Activated T-cell treated with anti-CD3 and anti-CD28 coated beads for 1 hour (primary cell): Measurements from ENCODE around the gene P2RX5.
"Not testable (repeated sequence)": the region's sequence is repeated elsewhere in the genome, so short reads cannot be mapped to it uniquely, and the experiment has no call there.

Source experiments
- DNase-seq: peaks from one replicate; pipeline ENCODE4 v3.0.0-alpha.2; 2020; ENCODE audit warnings: low read depth

Gene P2RX5

DNA sequence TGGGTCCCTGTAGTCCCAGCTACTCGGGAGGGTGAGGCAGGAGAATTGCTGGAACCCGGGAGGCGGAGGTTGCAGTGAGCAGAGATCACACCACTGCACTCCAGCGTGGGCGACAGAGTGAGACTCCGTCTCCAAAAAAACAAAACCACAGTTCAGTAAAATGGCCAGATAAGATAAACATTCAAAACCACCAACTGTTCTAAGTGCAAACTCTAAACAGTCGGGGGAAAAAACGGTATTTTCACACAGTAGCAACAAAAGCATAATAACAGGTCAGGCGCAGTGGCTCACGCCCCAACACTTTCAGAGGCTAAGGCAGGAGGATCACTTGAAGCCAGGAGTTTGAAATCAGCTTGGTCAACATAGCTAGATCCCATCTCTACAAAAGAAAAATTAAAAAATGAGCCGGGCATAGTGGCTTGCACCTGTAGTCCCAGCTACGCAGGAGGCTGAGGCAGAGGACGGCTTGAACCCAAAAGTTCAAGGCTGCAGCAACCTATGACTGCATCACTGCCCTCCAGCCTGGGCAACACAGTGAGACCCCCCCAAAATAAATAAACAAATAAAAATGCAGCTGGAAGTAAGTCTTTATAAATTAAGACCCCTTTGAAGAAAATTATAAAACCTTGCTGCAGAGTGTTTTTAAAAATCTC is 17.0 kb upstream of the P2RX5 start:
- no peak for DNase-seq

DNA sequence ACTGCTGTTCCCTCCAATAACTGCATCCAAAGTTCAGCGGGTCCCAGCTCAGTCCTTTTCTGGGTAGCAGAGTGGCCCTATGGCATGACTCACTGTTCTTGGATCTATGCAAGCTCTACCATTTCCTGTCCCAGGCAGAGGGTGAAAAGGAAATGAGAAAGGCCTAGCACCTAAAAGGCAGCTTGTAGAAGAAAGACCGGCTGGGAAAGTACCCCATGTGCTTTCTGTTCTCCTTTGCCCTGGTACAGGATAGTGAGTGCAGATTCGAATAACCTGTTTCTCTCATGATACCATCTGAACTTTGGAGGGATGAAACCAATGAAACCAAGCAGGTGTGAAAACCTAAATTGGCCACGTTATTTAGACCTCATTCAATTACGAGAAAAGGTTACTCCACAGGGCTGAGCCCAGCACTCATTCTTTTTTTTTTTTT is 15.0 kb upstream of the P2RX5 start:
- peak; percentile 32 for DNase-seq

DNA sequence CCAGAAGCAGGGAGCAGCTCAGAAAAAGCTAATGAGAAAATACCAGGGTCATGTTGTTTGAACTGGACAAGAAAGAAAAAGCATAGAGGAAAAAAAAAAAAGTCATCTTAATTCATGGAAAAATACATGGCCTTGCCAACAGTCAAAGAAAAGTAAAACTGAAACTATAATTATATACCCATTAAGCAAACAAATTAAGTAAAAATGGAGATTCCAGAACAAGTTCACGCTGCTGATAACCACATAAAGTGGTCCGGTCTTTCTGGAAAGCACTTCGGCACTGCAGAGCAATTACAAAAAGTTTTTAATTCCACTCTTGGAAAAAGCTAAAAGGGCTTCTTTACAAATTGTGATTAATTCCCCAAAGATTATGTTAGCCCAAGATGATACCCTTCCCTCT is 12.4 kb upstream of the P2RX5 start:
- DNase-seq: no peak

DNA sequence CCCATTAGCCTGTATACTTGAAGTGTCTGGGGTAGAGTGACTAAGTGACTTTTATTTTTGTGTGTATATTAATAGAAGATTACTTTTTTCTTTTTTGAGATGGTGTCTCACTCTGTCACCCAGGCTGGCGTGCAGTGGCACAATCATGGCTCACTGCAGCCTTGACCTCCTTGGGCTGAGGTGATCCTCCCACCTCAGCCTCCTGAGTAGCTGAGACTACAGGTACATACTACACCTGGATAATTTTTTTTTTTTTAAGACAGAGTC is 9.7 kb upstream of the P2RX5 start:
- not testable (repeated sequence) for DNase-seq

DNA sequence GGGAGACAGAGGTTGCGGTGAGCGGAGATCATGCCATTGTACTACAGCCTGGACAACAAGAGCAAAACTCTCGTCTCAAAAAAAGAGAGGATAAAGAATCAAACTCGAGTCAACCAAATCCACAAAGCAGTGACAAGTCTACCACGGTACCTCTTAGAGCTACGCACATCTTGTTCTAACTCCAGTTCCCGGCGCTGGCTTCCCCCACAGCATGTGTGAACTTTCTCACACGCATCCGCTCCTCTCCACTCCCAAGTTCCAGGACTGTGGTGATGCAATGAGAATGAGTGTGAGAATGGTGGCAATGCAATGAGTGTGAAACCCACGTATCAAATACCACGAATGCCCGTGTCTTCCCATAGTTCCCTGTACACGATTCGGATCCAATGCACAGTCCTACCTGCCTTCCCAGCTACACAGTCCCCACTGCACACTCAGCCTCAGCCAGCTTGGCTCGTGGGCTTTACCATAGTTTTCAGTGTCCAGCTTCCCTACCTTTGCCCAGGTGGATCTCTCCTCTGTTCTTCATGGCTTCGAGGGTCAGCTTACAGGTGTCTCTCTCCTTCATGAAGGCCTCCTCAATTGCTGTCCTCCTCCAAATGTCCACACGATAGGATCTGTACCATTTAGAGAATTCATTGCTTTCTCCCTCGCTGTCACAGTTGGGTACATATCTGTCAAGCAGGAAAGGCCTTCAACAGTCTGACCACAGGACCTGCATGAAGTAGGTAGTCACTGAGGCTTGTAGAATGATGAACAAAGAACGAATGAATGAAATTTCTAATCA is 9.2 kb upstream of the P2RX5 start:
- DNase-seq: no peak

DNA sequence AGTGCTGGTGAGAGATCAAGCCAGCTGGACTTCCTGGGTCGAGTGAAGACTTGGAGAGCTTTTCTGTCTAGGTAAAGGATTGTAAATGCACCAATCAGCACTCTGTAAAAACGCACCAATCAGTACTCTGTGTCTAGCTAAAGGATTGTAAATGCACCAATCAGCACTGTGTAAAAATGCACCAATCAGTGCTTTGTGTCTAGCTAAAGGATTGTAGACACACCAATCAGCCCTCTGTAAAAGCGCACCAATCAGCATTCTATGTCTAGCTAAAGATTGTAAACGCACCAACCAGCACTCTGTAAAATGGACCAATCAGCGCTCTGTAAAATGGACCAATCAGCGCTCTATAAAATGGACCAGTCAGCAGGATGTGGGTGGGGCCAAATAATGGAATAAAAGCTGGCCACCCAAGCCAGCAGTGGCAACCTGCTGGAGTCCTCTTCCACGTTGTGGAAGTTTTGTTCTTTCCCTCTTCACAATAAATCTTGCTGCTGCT is 6.1 kb upstream of the P2RX5 start:
- not testable (repeated sequence) for DNase-seq

DNA sequence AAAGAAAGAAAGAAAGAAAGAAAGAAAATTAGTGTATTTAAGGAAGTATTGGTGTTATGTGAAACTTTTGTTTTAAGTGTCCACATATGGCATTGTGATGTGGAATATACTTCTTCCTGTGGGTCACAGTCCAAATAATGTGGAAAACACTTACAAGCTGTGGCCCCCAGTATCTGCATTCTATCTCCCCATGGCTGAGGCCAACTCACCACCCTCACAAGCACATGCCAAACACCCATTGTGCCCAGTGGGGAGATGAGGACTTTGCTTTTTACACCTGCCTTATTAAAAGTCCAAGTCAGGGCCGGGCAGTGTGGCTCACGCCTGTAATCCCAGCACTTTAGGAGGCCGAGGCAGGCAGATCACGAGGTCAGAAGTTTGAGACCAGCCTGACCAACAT is 4.0 kb upstream of the P2RX5 start:
- no peak for DNase-seq

DNA sequence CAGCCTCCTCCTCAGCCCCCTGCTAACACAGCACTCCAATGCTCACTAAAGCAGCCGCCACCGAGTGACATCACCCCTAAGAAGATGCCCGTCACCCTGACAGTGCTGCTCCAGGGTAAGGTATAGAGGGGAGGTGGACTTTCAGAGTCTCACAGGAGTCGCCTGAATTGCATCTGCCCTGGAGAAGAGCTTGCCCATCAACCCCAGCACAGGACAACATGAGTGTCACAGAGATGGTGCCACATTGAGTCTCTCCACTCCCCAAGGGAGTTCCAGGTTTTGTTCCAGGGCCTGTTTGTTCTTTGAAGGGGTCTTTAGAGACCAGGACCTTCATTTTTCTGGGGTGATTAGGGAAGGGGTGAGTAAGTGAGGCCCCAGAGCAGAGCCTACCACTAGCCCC is 2.2 kb upstream of the P2RX5 start:
- DNase-seq: no peak

DNA sequence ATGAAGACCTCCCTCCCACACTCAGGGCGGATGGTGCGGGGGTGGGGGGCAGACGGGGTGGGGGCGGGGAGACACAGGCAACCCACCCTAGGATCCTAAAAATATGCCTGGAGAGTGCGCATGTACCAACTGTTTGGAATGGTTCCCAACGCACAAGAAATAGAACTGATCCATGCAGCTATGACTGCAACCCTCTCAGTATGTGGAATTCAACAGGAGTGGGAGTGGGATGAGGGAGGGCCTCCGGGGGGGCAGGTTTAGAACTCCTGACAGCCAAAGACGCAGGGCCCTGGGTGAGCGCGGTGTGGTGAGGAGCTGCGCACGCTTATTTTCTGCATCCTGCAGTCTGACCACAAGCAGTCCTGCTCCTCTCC is 1.1 kb upstream of the P2RX5 start:
- DNase-seq: no peak

DNA sequence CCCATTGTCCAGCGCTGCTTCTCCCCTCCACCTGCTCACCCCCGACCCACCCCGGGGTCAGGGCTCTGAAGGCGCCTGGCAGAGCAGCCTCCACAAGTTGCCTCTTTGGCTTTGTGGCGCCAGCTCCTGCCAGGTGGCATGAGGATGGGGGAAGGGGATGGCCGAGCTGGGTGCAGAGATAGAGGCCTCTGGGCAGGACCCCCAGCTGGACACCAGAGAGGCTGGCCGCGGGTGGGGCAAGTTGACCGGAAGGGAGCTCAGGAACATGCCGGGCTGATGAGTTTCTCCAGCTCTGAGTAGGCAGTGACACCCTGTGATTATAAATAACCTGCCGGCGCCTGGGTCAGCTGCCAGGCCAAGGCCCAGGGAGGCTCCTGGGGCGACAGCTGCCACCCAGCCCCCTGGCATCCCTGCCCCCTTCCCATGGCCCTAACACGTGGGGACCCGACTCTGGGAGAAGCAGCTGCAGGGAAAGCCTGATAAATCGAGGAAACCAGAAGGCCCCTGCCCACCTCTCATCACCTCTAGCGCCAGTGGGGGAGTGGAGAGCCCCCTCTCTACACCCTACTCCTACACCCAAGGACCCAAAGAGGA is 729 bp downstream of the P2RX5 start:
- no peak for DNase-seq

DNA sequence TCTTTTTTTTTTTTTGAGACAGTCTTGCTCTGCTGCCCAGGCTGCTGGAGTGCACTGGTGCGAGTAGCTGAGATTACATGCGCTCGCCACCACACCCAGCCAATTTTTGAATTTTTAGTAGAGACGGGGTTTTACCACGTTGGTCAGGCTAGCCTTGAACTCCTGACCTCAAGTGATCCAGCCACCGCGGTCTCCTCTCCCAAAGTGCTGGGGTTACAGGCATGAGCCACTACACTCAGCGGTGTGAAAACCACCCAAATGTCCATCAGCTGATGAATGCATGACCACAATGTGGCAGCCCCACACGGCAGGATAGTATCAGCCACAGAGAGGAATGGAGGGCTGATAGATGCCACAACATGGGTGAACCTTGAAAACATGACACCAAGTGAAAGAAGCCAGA is 2.1 kb downstream of the P2RX5 start:
- DNase-seq: no peak

DNA sequence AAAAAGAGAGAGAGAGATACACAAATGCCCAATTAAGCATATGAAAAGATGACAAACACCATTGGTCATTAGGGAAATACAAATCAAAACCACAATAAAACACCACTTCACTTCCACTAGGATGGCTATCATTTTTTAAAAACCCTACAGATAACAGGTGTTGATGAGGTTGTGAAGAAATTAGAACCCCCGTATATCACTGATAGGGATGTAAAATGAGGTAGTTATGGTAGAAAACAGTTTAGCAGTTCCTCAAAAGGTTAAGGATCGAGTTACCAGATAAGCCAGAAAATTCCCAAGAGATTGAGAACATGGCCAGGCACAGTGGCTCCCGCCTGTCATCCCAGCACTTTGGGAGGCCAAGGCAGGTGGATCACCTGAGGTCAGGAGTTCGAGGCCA is 2.8 kb downstream of the P2RX5 start:
- no peak for DNase-seq

DNA sequence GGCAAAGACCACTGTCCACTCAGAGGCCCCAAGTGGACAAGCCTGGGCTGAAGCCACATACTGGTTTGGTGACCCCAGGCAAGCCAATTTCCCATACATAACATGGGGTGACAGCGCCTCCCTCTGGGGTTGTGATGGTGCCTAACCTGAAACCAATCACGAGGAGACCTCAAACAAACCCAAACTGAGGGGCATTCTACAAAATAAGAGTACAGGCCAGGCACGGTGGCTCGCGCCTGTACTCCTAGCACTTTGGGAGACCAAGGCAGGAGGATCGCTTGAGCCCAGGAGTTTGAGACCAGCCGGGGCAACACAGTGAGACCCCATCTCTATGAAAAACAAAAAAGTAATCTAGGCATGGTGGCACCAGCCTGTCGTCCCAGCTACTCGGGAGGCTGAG is 3.6 kb downstream of the P2RX5 start:
- no peak for DNase-seq

DNA sequence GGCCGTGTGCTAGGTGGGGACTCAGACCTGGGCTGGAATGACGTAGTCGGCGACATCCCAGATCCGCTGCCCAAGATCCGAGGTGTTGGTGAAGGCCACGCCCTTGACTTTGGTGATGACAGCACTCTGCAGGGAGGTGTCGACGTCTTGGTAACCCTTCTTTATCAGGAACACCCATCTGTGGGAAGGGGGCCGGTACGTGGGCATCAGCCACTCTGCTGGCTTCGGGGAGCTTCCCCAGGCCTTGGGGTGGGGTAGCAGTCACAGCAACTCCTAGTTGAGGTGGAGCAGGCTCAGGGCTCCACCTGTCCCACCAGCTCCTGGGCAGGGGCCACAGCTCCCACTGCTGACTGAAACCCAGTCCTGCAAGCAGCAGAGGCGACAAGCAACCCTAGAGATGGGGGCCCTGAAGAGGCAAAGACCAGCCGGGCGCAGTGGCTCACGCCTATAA is 4.3 kb downstream of the P2RX5 start:
- DNase-seq: no peak

DNA sequence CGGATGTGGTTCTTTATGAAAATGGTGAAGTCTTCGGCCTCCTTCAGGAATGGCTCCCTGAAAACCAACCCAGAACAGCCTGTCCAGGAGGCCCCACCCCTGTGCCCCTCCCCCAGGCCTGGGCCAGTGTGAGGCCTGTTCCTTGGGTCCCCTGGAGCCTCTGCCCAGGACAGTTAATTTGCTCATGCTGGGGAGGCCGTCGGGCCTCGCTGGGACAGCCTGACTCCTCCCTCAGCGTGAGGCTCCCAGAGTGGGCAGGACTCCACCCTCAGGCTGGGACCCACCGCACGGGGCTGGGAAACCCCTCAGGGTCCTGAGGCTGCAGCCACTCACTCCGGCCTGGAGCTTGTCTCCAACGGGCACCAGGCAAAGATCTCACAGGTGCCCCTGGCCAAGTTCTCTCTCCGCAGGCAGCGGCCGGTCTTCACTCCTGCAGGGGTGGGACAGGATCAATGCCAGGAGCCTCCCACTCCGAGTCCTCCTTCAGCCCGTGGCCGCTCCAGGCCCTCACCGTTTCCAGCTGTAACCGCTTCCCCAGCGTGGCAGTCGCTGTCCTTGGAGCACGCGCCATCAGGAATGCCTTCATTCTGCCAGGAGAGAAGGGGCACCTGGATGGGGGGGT is 5.8 kb downstream of the P2RX5 start:
- no peak for DNase-seq

DNA sequence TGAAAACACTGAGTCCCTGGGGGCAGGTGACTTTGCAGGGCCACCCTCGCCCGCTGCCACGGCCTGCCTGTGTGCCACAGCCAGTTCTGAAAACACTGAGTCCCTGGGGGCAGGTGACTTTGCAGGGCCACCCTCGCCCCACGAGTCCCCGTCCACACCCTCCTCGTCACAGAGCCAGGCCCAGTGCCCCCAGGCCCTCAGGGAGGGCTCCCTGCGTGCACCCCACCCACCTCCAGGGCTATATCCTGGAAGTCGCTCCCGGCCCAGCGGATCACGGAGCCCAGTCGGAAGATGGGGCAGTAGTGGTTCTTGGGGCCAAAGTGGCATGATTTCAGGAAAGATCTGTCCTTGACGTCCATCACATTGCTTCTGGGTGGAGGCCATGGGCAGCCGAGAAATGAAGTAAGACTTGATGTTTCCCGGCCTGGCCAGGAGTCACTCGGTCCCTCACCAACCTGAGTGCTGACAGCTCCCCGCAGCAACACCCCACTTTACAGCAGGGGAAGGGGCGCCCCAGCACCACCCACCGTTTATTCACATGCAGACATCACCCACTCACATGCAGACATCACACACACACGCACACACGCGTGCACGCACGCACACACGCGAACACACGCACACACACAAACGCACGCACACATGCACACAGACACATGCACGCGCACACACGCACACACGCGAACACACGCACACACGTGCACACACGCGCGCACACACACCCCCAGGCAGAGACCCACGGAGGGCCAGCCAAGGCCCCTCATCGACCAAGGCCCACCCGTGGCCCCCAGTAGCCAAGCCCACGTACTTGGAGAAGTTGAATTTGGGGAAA is 6.5 kb downstream of the P2RX5 start:
- DNase-seq: no peak

DNA sequence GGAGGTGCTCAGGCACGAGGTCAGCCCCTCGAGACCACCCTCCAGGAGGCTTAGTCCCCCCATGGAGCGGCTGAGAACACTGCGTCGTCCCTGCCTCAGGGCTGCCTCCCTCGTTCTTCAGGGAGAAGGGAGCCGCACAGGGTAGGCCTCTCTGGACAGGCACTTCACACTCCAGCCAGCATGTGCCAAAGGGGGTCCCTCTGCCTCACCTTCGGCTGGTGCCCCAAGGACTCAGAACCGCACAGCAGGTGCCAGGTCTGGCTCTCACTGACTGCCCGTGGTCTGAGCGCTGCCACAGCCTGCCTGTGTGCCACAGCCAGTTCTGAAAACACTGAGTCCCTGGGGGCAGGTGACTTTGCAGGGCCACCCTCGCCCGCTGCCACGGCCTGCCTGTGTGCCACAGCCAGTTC is 7.1 kb downstream of the P2RX5 start:
- no peak for DNase-seq

DNA sequence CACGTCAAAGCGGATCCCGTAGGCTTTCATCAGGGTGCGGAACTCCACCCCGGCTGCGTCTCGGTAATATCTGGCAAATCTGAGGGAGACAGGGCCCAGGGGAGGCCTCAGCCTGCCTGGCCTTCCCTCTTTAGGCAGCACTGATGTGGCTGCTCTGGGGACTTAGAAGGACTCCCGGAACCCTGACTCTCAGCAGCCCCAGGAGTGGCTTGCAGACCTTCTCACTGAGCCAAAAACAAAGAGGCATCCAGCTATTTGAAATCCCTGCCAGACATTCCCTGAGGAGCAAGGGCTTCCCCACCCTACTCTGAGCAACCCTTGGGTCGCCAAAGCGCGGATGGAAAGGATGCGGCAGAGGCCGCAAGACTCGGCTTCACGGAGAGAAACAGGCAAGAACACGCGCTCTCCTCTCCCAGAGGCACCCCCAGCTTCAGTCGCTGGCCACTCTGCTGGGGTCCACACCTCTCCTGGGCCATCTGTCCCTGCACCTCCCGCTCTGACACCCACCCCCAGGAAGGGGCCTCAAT is 7.9 kb downstream of the P2RX5 start:
- no peak for DNase-seq

DNA sequence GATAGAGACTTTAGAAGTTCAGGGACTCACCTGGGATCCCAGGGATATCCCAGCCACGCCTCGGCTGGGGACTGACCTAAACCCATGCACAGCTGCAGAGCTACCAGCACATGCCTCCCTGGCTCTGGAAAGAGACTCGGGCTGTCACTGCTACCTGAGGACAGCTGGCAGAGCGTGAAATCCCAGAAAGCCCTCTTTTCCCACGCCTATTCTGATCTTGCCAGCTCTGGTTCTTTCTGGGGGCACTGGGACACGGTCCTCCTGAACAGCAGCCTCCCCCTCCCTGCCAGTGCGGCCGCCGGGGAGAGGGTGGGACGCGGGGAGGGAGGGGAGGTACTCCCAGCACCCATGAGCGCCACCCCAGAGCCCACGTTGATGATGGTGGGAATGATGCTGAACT is 10.8 kb downstream of the P2RX5 start:
- DNase-seq: no peak

DNA sequence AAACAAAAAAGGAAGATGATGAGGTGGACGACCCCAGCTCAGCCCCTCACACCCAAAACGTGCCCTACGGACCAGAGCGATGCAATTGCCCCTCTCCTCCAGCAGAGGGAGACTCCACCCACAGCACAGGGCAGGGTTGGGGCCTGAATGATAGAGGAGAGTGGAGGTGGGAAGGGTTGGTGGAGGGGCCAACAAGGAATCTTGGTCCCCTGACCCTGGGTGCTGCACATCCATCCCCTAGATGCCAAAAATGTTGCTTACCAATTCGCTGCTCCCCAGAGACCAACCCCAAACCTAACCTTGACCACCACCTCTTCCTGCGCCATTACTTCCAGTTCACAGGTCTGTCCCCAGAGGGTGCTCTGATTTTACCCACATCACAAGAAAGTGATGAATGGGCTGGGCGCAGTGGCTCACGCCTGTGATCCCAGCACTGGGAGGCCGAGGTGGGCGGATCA is 12.9 kb downstream of the P2RX5 start:
- DNase-seq: peak; percentile 47

DNA sequence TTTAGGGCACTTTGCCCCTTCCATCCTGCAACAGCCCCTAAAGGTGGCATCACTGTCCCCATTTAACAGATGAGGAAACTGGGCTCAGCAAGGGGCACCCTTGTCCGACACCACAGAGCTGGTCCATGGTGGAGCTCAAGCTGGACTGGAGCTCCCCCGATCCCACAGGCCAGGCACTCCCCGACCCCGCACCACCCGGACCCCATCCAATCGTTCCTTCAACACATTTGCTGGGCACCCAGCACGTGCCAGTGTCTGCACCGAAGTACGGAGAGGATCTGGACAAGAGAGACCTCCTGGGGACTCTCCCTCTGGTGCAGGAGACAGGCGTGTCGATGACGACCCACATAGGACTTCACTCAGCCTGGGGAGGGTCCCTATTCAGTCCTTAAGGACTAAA is 13.9 kb downstream of the P2RX5 start:
- DNase-seq: no peak

DNA sequence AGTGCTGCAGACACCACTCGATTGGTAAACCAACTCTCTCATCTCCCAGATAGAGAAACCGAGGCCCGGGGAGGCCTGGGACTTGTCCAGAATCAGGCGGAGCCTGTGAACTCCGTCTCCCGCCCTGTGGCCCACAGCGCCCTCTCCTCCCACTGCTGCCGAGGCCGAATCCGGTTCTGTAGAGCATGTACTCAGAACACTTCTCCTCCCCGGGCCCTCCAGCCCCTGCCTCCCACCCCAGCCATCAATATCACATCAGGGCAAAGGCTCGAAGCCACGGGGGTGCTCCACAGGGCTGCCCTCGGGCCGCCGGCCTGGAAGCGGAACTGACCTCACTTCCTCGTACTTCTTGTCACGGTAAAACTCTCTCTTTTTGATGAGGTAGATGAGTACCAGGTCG is 14.4 kb downstream of the P2RX5 start:
- DNase-seq: no peak
